Measurements from ENCODE around the gene KLRF1. TPM values are rescaled to one million over a fixed set of nuclear protein-coding genes. Genes with fewer than 3 reads are reported as not detected.

Gene KLRF1
- total RNA-seq, 3 donors from 2014 or later (not counting 1 experiment from before 2014, with no cell fraction given) = 364 to 424 (median 392) TPM

- Mint-ChIP-seq H3K36me3 (peaks cover 65% of the 10 kb centered on the region), H3K27ac (peak overlapping the region; percentile 82 to 92), H3K9me3 (no peaks in the 10 kb centered on the region), H3K27me3 (ENCODE audit: low read depth in 2 of 2) (no peaks in the 10 kb centered on the region), H3K4me3 (peak overlapping the region; percentile 67), H3K4me1 (peaks cover 80 to 84% of the 10 kb centered on the region in 2 donors)
- ATAC-seq (peak in 1 of 3 donors; percentile 24), DNase-seq (no peak)
- no peaks in the 10 kb centered on the region for H3K9me3 ChIP-seq (ENCODE audit: control insufficient read depth, insufficient read depth, low read length)
- no peak overlapping the region for H3K4me3 ChIP-seq (ENCODE audit: low read length)
- H3K36me3 ChIP-seq (ENCODE audit: control insufficient read depth, insufficient read depth, low read length) = peaks cover 76% of the 10 kb centered on the region
- TF ChIP-seq CTCF (IDR thresholded peaks at IDR 0.05) = no peak
- H3K4me1 ChIP-seq (ENCODE audit: control insufficient read depth, insufficient read depth, low read length) = peaks cover 16% of the 10 kb centered on the region
- H3K27me3 ChIP-seq (ENCODE audit: control insufficient read depth, insufficient read depth, low read length) = no peaks in the 10 kb centered on the region
- whole genome bisulfite sequencing (ENCODE audit: insufficient coverage) = 80% methylated on average over 3 of the region's 5 CpGs
- no peak overlapping the region for H3K27ac ChIP-seq (ENCODE audit: low read length)
- intact Hi-C loops (cut with micrococcal nuclease) = no loop called here
These were observed 23.8 kb downstream of the KLRF1 start for GRCh38 chr12:9851050-9851449.

GRCh38 chr12:9851927-9852326 lies 24.6 kb downstream of the KLRF1 start:
- no peak for TF ChIP-seq CTCF (IDR thresholded peaks at IDR 0.05)
- DNase-seq = no peak
- Mint-ChIP-seq H3K36me3 (peaks cover 66% of the 10 kb centered on the region), H3K9me3 (no peaks in the 10 kb centered on the region), H3K27me3 (ENCODE audit: low read depth in 2 of 2) (no peaks in the 10 kb centered on the region), H3K4me1 (peaks cover 80 to 84% of the 10 kb centered on the region in 2 donors), H3K4me3 (peak overlapping the region; percentile 57), H3K27ac (peak overlapping the region; percentile 82 to 92)
- H3K27ac ChIP-seq (ENCODE audit: low read length) = peak overlapping the region; percentile 1
- 97% methylated on average over 2 of the region's 2 CpGs for WGBS (ENCODE audit: insufficient coverage)
- peaks cover 16% of the 10 kb centered on the region for H3K4me1 ChIP-seq (ENCODE audit: control insufficient read depth, insufficient read depth, low read length)
- no peaks in the 10 kb centered on the region for H3K27me3 ChIP-seq (ENCODE audit: control insufficient read depth, insufficient read depth, low read length)
- intact Hi-C loops (cut with micrococcal nuclease) = loop anchor here (2.0 kb wide), 1 partner anchor 17 kb away; the partner anchor contains the start of gene CLEC2B
- ATAC-seq = peak in 2 of 3 donors; percentile 26 to 68
- no peak overlapping the region for H3K4me3 ChIP-seq (ENCODE audit: low read length)
- H3K9me3 ChIP-seq (ENCODE audit: control insufficient read depth, insufficient read depth, low read length) = no peaks in the 10 kb centered on the region
- H3K36me3 ChIP-seq (ENCODE audit: control insufficient read depth, insufficient read depth, low read length) = peaks cover 80% of the 10 kb centered on the region

GRCh38 chr12:9856151-9856550 lies 28.9 kb downstream of the KLRF1 start:
- WGBS (ENCODE audit: insufficient coverage) = 64% methylated on average over 1 of the region's 1 CpG
- no peak overlapping the region for H3K27ac ChIP-seq (ENCODE audit: low read length)
- H3K36me3 Mint-ChIP-seq = peaks cover 57% of the 10 kb centered on the region
- H3K36me3 ChIP-seq (ENCODE audit: control insufficient read depth, insufficient read depth, low read length) = peaks cover 76% of the 10 kb centered on the region
- no peak overlapping the region for H3K4me3 Mint-ChIP-seq
- ATAC-seq (no peak), DNase-seq (no peak)
- H3K4me1 Mint-ChIP-seq = peaks cover 82 to 92% of the 10 kb centered on the region in 2 donors
- peak overlapping the region; percentile 71 to 92 for H3K27ac Mint-ChIP-seq
- no peaks in the 10 kb centered on the region for H3K9me3 ChIP-seq (ENCODE audit: control insufficient read depth, insufficient read depth, low read length)
- no peak for TF ChIP-seq CTCF (IDR thresholded peaks at IDR 0.05)
- H3K27me3 Mint-ChIP-seq (ENCODE audit: low read depth in 2 of 2) = no peaks in the 10 kb centered on the region
- intact Hi-C loops (cut with micrococcal nuclease) = no loop called here
- no peaks in the 10 kb centered on the region for H3K9me3 Mint-ChIP-seq
- H3K27me3 ChIP-seq (ENCODE audit: control insufficient read depth, insufficient read depth, low read length) = no peaks in the 10 kb centered on the region
- no peak overlapping the region for H3K4me3 ChIP-seq (ENCODE audit: low read length)
- H3K4me1 ChIP-seq (ENCODE audit: control insufficient read depth, insufficient read depth, low read length) = no peaks in the 10 kb centered on the region

- intact Hi-C loops (cut with micrococcal nuclease) = no loop called here
- Histone ChIP-seq H3K27ac (ENCODE audit: low read length) (no peak overlapping the region), H3K4me1 (ENCODE audit: control insufficient read depth, insufficient read depth, low read length) (no peaks in the 10 kb centered on the region), H3K36me3 (ENCODE audit: control insufficient read depth, insufficient read depth, low read length) (peaks cover 73% of the 10 kb centered on the region), H3K27me3 (ENCODE audit: control insufficient read depth, insufficient read depth, low read length) (no peaks in the 10 kb centered on the region), H3K9me3 (ENCODE audit: control insufficient read depth, insufficient read depth, low read length) (no peaks in the 10 kb centered on the region), H3K4me3 (ENCODE audit: low read length) (no peak overlapping the region)
- peak overlapping the region; percentile 71 to 92 for H3K27ac Mint-ChIP-seq
- no peaks in the 10 kb centered on the region for H3K9me3 Mint-ChIP-seq
- H3K4me3 Mint-ChIP-seq = no peak overlapping the region
- ATAC-seq = no peak
- H3K27me3 Mint-ChIP-seq (ENCODE audit: low read depth in 2 of 2) = no peaks in the 10 kb centered on the region
- peaks cover 53% of the 10 kb centered on the region for H3K36me3 Mint-ChIP-seq
- 93% methylated on average over 2 of the region's 3 CpGs for WGBS (ENCODE audit: insufficient coverage)
- no peak for TF ChIP-seq CTCF (IDR thresholded peaks at IDR 0.05)
- DNase-seq = no peak
- peaks cover 76 to 86% of the 10 kb centered on the region in 2 donors for H3K4me1 Mint-ChIP-seq
These were observed 29.6 kb downstream of the KLRF1 start for GRCh38 chr12:9856894-9857293.

All from natural killer cell (primary cell).